OCI-LY3 (cell line): Measurements from ENCODE around the gene LGR4.

Experiments used
- H2AFZ ChIP-seq: fragments of 200-600, 300-600 bp; shearing (Covaris generic); 2 replicates; pipeline ENCODE4 v1.6.0; 2014; ENCODE audit warnings: antibody characterized with exemption, low read depth, low read length
- H3K27ac ChIP-seq: fragments of 200-600, 300-600 bp; sonication (generic); 2 replicates; pipeline ENCODE4 v1.5.1; 2014; ENCODE audit warnings: mild to moderate bottlenecking, low read length, moderate library complexity, mixed read lengths
- H3K27me3 ChIP-seq: fragments of 200-600, 300-600 bp; sonication (generic); 2 replicates; pipeline ENCODE4 v1.6.1; 2014; ENCODE audit warnings: low read depth, low read length, mixed read lengths
- H3K36me3 ChIP-seq: fragments of 200-600, 300-600 bp; sonication (generic); replicated peaks from 2 replicates; pipeline ENCODE3; 2014; ENCODE audit warnings: low read depth, low read length, mixed read lengths
- H3K4me1 ChIP-seq: fragments of 300-600, 200-600 bp; sonication (generic); 2 replicates; pipeline ENCODE4 v1.6.1; 2014; ENCODE audit warnings: low read length, mixed read lengths
- H3K4me2 ChIP-seq: fragments of 200-600, 300-600 bp; sonication (generic); 2 replicates; pipeline ENCODE4 v1.6.1; 2014; ENCODE audit warnings: low read length, mixed read lengths
- H3K4me3 ChIP-seq: fragments of 300-600, 200-600 bp; sonication (generic); 2 replicates; pipeline ENCODE4 v1.5.1; 2014; ENCODE audit warnings: antibody characterized with exemption, mild to moderate bottlenecking, low read length, moderate library complexity
- H3K79me2 ChIP-seq: fragments of 300-600, 200-600 bp; shearing (Covaris generic); 2 replicates; pipeline ENCODE4 v1.6.1; 2014; ENCODE audit warnings: mild to moderate bottlenecking, low read length, mixed read lengths
- H3K9ac ChIP-seq: fragments of 300-600, 200-600 bp; shearing (Covaris generic); 2 replicates; pipeline ENCODE4 v1.6.0; 2014; ENCODE audit warnings: mild to moderate bottlenecking, low read length, moderate library complexity
- H3K9me3 ChIP-seq: fragments of 200-600, 300-600 bp; shearing (Covaris generic); 2 replicates; pipeline ENCODE4 v1.6.1; 2014; ENCODE audit warnings: low read length, mixed read lengths; ENCODE audit not compliant: insufficient read depth
- H4K20me1 ChIP-seq: fragments of 200-600, 300-600 bp; sonication (generic); 2 replicates; pipeline ENCODE4 v1.6.1; 2016; ENCODE audit warnings: low read length, mixed read lengths; ENCODE audit not compliant: insufficient read depth
- EZH2phosphoT487 ChIP-seq: fragments of 200-600 bp; shearing (Covaris generic); IDR thresholded peaks from 2 replicates; pipeline ENCODE4 v1.6.1; 2018; ENCODE audit warnings: antibody characterized with exemption, mixed run types, low read depth
- TF ChIP-seq, protein P1 (sequence below): fragments of 200-600, 300-600 bp; sonication (generic); IDR thresholded peaks from 2 replicates; pipeline ENCODE4 v1.5.1; 2014; ENCODE audit warnings: antibody characterized with exemption, low read length, low read depth

LGR4 gene

DNA sequence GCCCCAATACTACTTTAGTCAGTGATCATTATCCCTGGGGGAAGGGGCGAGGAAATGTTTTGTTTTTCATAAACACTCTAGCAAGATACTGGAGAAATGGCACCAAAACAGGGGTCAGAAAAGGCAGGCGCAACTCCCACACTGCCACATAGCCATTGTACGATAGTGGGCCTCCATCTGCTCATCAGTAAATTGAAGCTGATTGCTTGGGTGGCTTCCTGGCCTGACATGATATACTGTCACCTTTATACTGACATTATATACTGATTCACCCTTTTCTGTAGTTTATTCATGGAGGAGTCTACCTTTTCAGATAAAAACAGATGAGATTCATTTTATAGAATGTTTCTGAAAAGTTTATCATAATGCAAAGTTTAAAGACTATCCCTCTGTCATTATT, 57.9 kb downstream of the LGR4 start:
- H3K79me2 ChIP-seq = no peaks in the 10 kb centered on the region
- H3K36me3 ChIP-seq = no peaks in the 10 kb centered on the region
- no peaks in the 10 kb centered on the region for H3K4me1 ChIP-seq
- H2AFZ ChIP-seq = no peak overlapping the region
- TF ChIP-seq, protein P1, sequence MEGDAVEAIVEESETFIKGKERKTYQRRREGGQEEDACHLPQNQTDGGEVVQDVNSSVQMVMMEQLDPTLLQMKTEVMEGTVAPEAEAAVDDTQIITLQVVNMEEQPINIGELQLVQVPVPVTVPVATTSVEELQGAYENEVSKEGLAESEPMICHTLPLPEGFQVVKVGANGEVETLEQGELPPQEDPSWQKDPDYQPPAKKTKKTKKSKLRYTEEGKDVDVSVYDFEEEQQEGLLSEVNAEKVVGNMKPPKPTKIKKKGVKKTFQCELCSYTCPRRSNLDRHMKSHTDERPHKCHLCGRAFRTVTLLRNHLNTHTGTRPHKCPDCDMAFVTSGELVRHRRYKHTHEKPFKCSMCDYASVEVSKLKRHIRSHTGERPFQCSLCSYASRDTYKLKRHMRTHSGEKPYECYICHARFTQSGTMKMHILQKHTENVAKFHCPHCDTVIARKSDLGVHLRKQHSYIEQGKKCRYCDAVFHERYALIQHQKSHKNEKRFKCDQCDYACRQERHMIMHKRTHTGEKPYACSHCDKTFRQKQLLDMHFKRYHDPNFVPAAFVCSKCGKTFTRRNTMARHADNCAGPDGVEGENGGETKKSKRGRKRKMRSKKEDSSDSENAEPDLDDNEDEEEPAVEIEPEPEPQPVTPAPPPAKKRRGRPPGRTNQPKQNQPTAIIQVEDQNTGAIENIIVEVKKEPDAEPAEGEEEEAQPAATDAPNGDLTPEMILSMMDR = no peak
- TF ChIP-seq EZH2phosphoT487 = no peak
- no peaks in the 10 kb centered on the region for H3K9me3 ChIP-seq
- no peak overlapping the region for H3K9ac ChIP-seq
- no peak overlapping the region for H3K4me3 ChIP-seq
- no peaks in the 10 kb centered on the region for H4K20me1 ChIP-seq
- no peaks in the 10 kb centered on the region for H3K27me3 ChIP-seq
- no peak overlapping the region for H3K4me2 ChIP-seq
- H3K27ac ChIP-seq = no peak overlapping the region

DNA sequence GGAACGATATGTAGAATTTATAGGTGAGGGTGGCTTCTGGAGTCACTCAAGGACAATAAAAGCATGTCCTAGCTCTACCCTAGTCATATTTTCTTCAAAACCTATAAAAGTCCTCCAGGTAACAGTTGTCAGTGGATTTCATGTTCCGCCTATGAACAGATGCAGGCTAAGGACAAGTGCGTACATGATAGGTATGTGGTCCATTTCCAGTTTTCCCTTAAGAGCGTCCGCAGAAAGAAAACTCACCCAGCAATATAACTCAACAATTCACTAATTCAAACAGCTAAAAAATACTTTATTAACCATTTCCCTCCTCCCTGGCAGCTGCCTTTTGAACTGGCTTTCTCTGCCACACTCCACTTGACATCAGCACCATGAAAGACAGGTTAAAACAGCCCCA, 59.4 kb downstream of the LGR4 start:
- Histone ChIP-seq H4K20me1 (no peaks in the 10 kb centered on the region), H3K27ac (no peak overlapping the region), H3K9ac (no peak overlapping the region), H3K4me2 (no peak overlapping the region), H2AFZ (no peak overlapping the region), H3K36me3 (no peaks in the 10 kb centered on the region), H3K4me3 (no peak overlapping the region), H3K9me3 (no peaks in the 10 kb centered on the region), H3K4me1 (no peaks in the 10 kb centered on the region), H3K27me3 (no peaks in the 10 kb centered on the region), H3K79me2 (no peaks in the 10 kb centered on the region)
- TF ChIP-seq EZH2phosphoT487 = no peak
- TF ChIP-seq, protein P1 = no peak

DNA sequence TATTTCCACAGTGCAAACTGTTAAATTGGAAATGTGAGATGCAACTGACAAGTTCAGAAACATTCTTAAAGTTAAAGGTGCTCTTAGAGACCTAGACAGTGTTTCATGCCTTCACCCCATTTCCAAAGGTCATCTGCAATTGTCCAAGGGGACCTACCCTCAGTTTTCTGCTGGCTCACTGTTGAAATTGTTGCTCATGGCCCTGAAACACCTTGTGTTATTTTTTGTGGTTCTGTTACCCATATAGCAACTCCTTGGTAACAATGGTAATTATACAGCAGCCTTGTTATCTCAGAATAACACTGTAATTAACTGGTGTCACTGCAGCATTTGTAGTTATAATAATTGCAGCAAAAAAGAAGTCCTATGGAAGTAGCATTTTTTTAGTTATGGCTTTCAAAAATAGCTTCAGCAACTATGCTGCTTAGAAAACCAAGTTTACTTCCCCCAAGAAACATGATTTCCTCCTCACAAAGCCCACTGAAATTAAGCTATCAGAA, 60.3 kb downstream of the LGR4 start:
- Histone ChIP-seq H3K27ac (no peak overlapping the region), H4K20me1 (no peaks in the 10 kb centered on the region), H3K9ac (no peak overlapping the region), H3K79me2 (no peaks in the 10 kb centered on the region), H3K36me3 (no peaks in the 10 kb centered on the region), H3K4me1 (no peaks in the 10 kb centered on the region), H3K27me3 (no peaks in the 10 kb centered on the region), H3K4me3 (no peak overlapping the region), H3K9me3 (no peaks in the 10 kb centered on the region), H3K4me2 (no peak overlapping the region), H2AFZ (no peak overlapping the region)
- TF ChIP-seq EZH2phosphoT487 = no peak
- TF ChIP-seq, protein P1 = no peak

DNA sequence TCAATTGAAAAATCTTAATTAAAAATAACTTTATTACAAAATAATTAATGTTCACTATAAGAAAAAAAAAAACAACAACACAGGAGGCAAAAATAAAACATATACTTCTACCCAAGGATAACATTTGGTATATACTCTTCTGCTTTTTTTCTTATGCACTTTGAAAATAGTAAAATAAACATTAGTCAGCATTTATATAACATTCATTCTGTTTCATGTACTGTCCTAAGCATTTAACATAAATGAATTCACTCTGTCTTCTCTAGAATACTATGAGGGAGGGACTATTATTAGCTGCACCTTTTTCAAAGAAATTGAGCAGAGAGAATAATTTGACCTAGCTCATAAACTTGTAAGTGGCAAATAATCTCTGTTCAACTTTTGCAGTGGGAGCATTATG, 61.3 kb downstream of the LGR4 start:
- H3K9me3 ChIP-seq = no peaks in the 10 kb centered on the region
- H4K20me1 ChIP-seq = no peaks in the 10 kb centered on the region
- H3K27me3 ChIP-seq = no peaks in the 10 kb centered on the region
- no peak overlapping the region for H2AFZ ChIP-seq
- TF ChIP-seq EZH2phosphoT487 = no peak
- TF ChIP-seq, protein P1 = no peak
- no peaks in the 10 kb centered on the region for H3K4me1 ChIP-seq
- no peaks in the 10 kb centered on the region for H3K36me3 ChIP-seq
- H3K27ac ChIP-seq = no peak overlapping the region
- no peak overlapping the region for H3K4me2 ChIP-seq
- no peak overlapping the region for H3K4me3 ChIP-seq
- H3K79me2 ChIP-seq = no peaks in the 10 kb centered on the region
- H3K9ac ChIP-seq = no peak overlapping the region
